Lung (tissue), 12 donors: ENCODE results near the gene AKAP11. TPM values are rescaled to one million over a fixed set of nuclear protein-coding genes. Genes with fewer than 3 reads are reported as not detected.

Experiments used
- ATAC-seq: fragments of 200-7000 bp; cut with Tn5 transposase; one replicate; pipeline ENCODE4 v1.9.1; 2020; ENCODE audit warnings: moderate number of reproducible peaks; ENCODE audit not compliant: insufficient read depth, low FRiP score
- DNase-seq, 3 donors: peaks; one replicate each; pipeline ENCODE4 v3.0.0-alpha.2; 2013 to 2017
- H3K27ac ChIP-seq, 2 donors: one replicate each; pipeline ENCODE4 v1.5.1; 2013; ENCODE audit warnings: mild to moderate bottlenecking in 2 of 2, moderate library complexity in 2 of 2, control low read depth in 1 of 2, inconsistent platforms in 1 of 2, low read depth in 1 of 2, low read length in 1 of 2
- H3K27me3 ChIP-seq, 3 donors: one replicate each; pipeline ENCODE4 v1.5.1; 2013; ENCODE audit warnings: low read length in 2 of 3; ENCODE audit not compliant: control insufficient read depth in 3 of 3, insufficient read depth in 3 of 3
- H3K36me3 ChIP-seq, 4 donors: one replicate each; pipeline ENCODE4 v1.5.1; 2013; ENCODE audit warnings: low read length in 4 of 4, mild to moderate bottlenecking in 1 of 4, moderate library complexity in 1 of 4; ENCODE audit not compliant: control insufficient read depth in 4 of 4, insufficient read depth in 4 of 4
- H3K4me1 ChIP-seq, 5 donors: one replicate each; pipeline ENCODE4 v1.5.1; 2013; ENCODE audit warnings: low read length in 5 of 5, mild to moderate bottlenecking in 2 of 5, moderate library complexity in 1 of 5; ENCODE audit not compliant: control insufficient read depth in 5 of 5, insufficient read depth in 5 of 5
- H3K4me3 ChIP-seq: one replicate; pipeline ENCODE4 v1.5.1; 2013; ENCODE audit warnings: mild to moderate bottlenecking, control low read depth, moderate library complexity
- H3K9ac ChIP-seq, 2 donors: one replicate each; pipeline ENCODE4 v1.5.1; 2013; ENCODE audit warnings: low read length in 2 of 2, control low read depth in 1 of 2; ENCODE audit not compliant: insufficient read depth in 1 of 2
- H3K9me3 ChIP-seq, 4 donors: one replicate each; pipeline ENCODE4 v1.5.1; 2013; ENCODE audit warnings: low read length in 3 of 4, mild to moderate bottlenecking in 1 of 4, moderate library complexity in 1 of 4; ENCODE audit not compliant: control insufficient read depth in 4 of 4, insufficient read depth in 3 of 4
- CTCF ChIP-seq: IDR thresholded peaks from 2 replicates; pipeline ENCODE4 v1.5.1; 2012; ENCODE audit warnings: mild to moderate bottlenecking; ENCODE audit errors: control extremely low read depth, extremely low read depth
- WGBS, 2 donors: extraction: QIAGEN DNeasy Blood & Tissue Kit; methylation state at CpG; one replicate each; pipeline ENCODE4 v1.1.7; 2013; 5-methylcytosine and 5-hydroxymethylcytosine counted together
- polyA plus RNA-seq, 2 donors: library from polyadenylated mRNA; stranded (reverse); fragments of 200-250 nt; gene quantifications; one replicate each; pipeline ENCODE4 v1.2.1, GENCODE V29; 2013
- total RNA-seq, 2 donors: library from RNA; depleted of rRNA in 1 of 2; stranded (reverse); fragments of >200 nt in 1 of 2; gene quantifications; one replicate each; pipeline ENCODE4 v1.2.1, GENCODE V29; 2014 to 2021
- donor health status: control.
- donor health status: control.
- donor health status: Bipolar disorder and iron deficiency.
- donor health status: healthy.
- donor health status: DM: yes; HTN: yes; CAD: no.

The AKAP11 gene
- total and polyA plus RNA-seq, 4 donors, result 6.8 to 60.1 (median 16.0) TPM

GRCh38 chr13:42307461-42307860 lies 35.5 kb downstream of the AKAP11 start:
- DNase-seq (no peak), ATAC-seq (no peak)
- peaks cover 6 to 37% (median 23%) of the 10 kb centered on the region in 4 donors for H3K36me3 ChIP-seq
- no peak overlapping the region for H3K27ac ChIP-seq
- H3K9me3 ChIP-seq, result peaks cover 0 to 2% (median 0%) of the 10 kb centered on the region in 4 donors
- WGBS, 2 donors, result 70 to 73% methylated on average over 4 of the region's 4 CpGs
- no peak overlapping the region for H3K9ac ChIP-seq
- no peaks in the 10 kb centered on the region for H3K27me3 ChIP-seq
- H3K4me1 ChIP-seq, result no peaks in the 10 kb centered on the region
- H3K4me3 ChIP-seq, result no peak overlapping the region
- TF ChIP-seq CTCF, result no peak

GRCh38 chr13:42312817-42313431 lies 41.0 kb downstream of the AKAP11 start:
- H3K36me3 ChIP-seq, result peaks cover 5 to 20% (median 13%) of the 10 kb centered on the region in 4 donors
- no peak overlapping the region for H3K27ac ChIP-seq
- no peak overlapping the region for H3K9ac ChIP-seq
- no peaks in the 10 kb centered on the region for H3K9me3 ChIP-seq
- ATAC-seq (no peak), DNase-seq (no peak)
- H3K4me1 ChIP-seq, result no peaks in the 10 kb centered on the region
- no peak for TF ChIP-seq CTCF
- WGBS, 2 donors, result 87 to 94% methylated on average over 2 of the region's 2 CpGs
- no peak overlapping the region for H3K4me3 ChIP-seq
- H3K27me3 ChIP-seq, result no peaks in the 10 kb centered on the region

- Histone ChIP-seq H3K27me3 (no peaks in the 10 kb centered on the region), H3K4me3 (no peak overlapping the region), H3K36me3 (peaks cover 4 to 13% (median 6%) of the 10 kb centered on the region in 4 donors), H3K9ac (no peak overlapping the region), H3K4me1 (no peaks in the 10 kb centered on the region), H3K27ac (no peak overlapping the region), H3K9me3 (no peaks in the 10 kb centered on the region)
- DNase-seq, result no peak
- ATAC-seq, result no peak
- 71 to 81% methylated on average over 3 of the region's 3 CpGs for WGBS, 2 donors
- TF ChIP-seq CTCF, result no peak
Measured at GRCh38 chr13:42318570-42318969, 46.6 kb downstream of the AKAP11 start.

GRCh38 chr13:42320375-42320787 lies 48.4 kb downstream of the AKAP11 start:
- Histone ChIP-seq H3K27me3 (no peaks in the 10 kb centered on the region), H3K4me3 (no peak overlapping the region), H3K9ac (no peak overlapping the region), H3K27ac (no peak overlapping the region), H3K9me3 (no peaks in the 10 kb centered on the region), H3K36me3 (peaks cover 3 to 9% (median 6%) of the 10 kb centered on the region in 4 donors), H3K4me1 (no peaks in the 10 kb centered on the region)
- 86 to 92% methylated on average over 4 of the region's 4 CpGs for WGBS, 2 donors
- ATAC-seq (no peak), DNase-seq (no peak)
- no peak for TF ChIP-seq CTCF
